ENCODE measurements around the gene GALK1.
"Not testable (repeated sequence)": the region's sequence is repeated elsewhere in the genome, so short reads cannot be mapped to it uniquely, and the experiment has no call there.

GALK1 gene

DNA sequence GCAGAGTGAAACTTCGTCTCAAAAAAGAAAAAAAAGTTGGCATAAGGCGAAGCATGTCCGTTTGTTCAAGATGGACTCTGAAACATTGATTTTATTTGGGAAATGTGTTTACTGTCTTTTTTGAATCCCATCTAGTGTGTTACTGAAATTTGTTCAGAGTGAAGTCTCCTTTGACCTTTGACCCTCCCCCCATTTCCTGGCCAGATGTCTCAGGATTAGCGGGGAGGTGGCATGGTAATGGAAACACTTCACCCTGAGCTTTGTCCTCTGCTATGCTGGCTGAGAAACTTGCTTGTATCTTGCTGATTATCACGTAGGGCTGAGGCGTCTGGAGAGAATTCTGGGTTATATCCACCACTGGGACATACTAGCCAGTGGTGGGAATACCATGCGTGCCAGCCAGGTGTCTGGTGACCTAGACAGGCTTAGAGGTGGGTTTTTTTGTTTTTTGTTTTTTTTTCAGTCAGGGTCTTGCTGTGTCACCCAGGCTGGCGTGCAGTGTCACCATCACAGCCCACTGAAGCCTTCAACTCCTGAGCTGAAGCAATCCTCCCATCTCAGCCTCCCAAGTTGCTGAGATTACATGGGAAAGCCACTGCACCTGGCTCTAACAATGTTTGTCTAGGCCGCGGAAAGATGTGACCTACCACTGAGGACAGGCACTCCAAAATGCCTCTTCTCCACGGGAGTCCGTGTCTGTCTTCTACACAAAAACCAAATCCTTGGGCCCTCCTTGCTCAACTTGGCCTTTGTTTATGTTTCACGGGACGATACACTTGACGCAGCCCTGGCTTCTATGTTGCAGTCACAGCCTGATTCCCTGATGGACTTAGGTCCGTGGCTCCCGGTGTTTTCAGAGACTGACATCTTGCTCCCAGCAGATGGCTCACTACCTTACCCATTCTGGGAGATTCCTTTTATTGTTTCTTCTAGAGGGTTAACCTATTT lies 6.6 kb upstream of the GALK1 start:
- DNase-seq (ENCODE audit: extremely low spot score, insufficient read length, low read depth) (no peak), FAIRE-seq (no peak)

DNA sequence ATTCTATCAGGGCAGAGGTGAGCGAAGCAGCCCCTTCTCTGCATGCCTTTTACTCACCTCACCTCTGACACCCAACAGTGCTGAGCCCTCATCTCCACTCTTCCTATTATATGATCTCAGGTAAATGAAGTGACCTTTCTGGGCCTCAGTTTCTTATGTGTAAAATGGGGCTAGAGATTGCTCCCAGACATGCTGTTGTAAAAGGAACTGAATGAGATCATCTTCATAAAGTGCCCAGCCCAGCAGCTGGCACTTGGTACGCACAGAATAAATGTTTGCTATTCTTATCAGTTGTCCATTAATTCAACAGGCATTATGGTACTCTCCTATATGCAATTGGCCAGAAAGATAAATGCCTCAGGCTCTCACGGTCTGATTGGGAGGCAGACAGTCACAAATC lies 4.5 kb upstream of the GALK1 start:
- FAIRE-seq (no peak), DNase-seq (ENCODE audit: extremely low spot score, insufficient read length, low read depth) (no peak)

DNA sequence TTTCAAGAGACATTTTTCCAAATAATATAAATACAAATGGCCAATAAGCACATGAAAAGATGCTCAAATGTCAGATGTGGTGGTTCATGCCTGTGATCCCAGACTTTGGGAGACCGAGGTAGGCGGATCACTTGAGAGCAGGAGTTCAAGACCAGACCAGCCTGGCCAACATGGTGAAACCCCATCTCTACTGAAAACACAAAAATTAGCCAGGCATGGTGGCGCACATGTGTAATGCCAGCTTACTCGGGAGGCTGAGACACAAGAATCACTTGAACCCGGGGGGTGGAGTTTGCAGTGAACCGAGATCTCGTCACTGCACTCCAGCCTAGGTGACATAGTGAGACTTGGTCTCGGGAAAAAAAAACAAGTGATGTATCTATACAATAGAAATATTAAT lies 2.9 kb upstream of the GALK1 start:
- DNase-seq (ENCODE audit: extremely low spot score, insufficient read length, low read depth) = no peak
- FAIRE-seq = no peak

DNA sequence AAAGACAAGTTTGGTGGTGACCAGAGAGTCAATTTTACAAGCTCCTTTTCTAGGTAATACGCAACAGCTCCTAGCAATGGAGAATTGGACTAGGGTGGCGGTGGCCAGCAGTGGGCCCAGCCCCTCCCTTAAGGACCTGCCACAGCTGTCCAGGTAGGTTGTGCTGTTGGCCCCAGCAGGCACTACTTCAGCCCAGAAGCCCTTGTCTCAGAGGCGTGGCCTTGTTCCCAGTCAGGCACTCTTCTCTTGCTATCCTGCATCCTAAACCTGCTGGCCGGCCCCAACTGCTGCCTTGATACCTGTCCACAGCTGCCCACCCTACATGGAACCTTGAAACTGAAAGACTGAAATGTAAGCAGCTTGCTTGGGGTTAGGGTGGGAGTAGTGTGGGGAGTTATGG lies 989 bp upstream of the GALK1 start:
- no peak for FAIRE-seq

DNA sequence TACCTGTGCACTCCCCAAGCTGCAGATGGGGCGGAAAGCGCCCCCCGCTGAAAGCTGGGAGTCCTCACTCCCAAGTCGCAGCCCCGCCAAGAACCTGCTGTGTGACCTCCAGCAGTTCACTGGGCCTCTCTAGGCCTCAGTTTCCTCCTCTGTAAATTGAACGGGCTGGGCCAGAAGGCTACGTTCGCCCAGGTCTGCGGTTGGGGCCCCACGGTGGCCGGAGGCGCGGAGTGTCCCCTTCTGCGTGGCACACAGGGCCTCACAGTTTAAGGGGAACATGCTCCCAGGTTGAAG lies 628 bp downstream of the GALK1 start:
- no peak for DNase-seq (ENCODE audit: extremely low spot score, insufficient read length, low read depth)
- no peak for FAIRE-seq

More for the DNA sequence above, 989 bp upstream of the GALK1 start:
- no peak for DNase-seq (ENCODE audit: extremely low spot score, insufficient read length, low read depth)

DNA sequence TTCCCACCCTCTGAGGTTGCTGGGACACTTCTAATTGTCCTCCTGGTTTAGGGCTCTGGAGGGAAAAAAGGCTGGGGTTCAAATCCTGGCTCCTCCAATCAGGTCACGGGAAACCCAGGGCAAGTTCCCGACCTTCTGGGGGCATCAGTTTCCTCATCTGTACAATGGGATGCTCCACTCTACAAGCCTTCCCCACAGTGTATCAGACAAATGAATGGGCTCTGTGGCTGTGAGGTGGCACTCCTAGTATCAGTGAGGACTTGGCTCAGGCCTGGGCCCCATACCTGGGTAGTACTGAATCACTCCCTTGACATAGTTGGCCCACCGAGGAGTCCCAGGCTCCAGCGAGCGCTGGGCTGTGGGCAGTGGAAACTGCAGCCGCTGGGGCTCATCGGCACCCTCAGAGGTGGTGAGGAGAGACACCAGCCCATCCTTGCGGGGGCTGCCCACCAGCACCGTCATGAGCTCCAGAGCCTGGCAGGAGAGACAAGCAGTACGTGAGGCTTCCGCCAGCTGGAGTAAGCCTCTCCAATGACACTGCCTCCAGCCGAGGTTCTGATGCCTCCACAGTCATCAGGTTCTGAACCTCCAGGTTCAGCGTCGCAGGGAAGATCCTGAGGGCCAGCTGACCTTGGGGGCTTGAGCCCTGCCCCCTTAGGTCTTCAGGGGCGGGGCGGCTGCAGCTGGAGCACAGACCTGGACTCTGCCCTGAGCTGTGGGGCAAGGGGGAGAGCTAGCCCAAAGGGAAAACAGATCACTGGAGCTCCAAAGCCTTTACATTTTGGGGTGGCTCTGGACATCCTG lies 1.2 kb downstream of the GALK1 start:
- no peak for DNase-seq (ENCODE audit: extremely low spot score, insufficient read length, low read depth)
- FAIRE-seq = no peak

DNA sequence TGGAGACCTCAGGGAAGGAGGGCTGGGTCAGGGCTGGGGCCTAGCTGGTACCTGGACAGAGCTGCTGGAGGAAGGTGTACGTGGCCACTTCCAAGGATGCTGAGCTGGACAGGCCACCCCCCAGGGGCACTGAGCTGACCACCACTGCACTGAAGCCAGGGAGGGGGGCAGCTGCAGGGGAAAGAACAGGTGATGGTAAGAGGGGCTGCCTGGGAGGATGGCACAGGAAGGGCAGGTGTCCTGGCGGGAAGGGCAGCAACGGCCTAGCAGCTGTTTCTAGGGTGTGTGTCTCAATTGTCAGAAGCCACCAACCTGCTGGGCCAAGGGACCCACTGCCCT lies 1.8 kb downstream of the GALK1 start:
- DNase-seq (ENCODE audit: extremely low spot score, insufficient read length, low read depth) = no peak

DNA sequence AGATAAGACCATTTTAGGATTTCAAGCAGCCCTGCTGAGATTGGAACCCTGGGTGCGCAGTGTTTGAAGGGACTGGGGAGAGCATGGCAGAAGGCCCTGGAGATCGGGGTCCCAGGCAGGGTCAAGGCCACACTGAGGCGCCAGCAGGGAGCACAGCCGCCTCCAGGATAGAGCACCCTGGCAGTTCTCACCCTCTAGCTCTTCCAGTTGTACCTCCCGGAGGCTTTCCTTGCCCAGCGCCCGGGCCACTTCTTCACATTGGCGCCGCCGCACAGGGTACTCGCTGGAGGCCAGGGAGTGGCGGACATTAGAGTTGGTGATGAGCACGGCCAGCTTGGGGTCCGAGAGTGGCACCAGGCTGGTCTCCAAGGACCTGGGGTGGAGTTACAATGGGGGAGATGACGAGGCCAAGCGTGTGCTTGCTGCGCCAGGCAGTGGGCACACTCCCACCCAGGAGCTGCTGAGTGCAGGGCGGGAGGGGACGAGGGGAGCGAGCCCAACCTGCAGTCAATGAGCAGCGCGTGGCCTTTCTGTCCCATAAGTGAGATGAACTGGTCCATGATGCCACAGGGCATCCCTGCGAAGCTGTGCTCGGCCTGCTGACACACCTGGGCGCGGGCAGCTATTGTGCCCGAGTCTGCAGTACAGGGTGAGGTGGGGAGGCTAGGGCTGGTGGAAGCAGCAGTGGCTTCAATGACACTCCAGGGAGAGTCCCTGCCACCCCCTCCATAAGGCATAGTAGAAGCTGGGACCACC lies 2.3 kb downstream of the GALK1 start:
- FAIRE-seq (no peak), DNase-seq (ENCODE audit: extremely low spot score, insufficient read length, low read depth) (no peak)

More for the DNA sequence above, 1.8 kb downstream of the GALK1 start:
- no peak for FAIRE-seq

DNA sequence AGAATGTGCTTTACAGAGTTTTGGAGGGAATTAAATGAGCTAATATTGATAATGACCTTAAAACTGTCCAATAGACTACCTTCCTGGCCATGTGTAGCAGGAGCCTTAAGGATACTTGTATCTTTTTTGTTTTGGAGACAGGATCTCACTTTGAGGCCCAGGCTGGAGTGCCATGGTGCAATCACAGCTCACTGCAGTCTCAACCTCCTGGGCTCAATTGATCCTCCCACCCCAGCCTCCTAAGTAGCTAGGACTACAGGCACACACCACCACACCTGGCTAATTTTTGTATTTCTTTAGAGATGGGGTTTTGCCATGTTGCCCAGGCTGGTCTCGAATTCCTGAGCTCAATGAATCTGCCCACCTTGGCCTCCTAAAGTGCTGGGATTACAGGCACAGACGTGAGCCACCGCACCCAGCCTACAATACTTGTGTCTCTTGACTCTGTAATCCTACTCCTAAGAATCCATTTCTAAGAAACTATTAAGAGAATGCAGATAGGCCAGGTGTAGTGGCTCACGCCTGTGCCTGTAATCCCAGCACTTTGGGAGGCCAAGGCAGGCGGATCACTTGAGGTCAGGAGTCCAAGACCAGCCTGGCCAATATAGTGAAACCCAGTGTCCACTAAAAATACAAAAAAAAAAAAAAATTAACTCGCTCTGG lies 4.9 kb downstream of the GALK1 start:
- FAIRE-seq; DNase-seq (ENCODE audit: extremely low spot score, insufficient read length, low read depth): not testable (repeated sequence)

DNA sequence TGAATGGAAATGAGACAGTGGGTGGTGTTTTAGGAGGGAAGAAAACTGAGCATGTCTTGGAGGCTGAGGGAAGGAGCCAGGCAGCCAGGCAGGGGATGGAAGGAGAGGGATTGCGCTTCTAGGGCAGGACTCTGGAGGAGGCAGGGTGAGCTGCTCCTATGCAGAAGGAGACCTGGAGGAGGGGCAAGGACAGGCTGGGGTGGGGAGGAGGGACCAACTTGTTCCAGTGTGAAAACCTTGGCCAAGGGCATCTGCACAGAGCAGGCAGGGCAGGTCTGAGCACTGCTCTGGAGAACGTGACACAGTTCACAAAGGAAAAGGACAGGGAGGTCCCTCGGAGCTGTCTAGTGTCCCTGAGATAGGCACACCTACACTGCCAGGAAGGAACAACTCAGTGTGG lies 5.5 kb downstream of the GALK1 start:
- DNase-seq (ENCODE audit: extremely low spot score, insufficient read length, low read depth) (no peak), FAIRE-seq (no peak)

DNA sequence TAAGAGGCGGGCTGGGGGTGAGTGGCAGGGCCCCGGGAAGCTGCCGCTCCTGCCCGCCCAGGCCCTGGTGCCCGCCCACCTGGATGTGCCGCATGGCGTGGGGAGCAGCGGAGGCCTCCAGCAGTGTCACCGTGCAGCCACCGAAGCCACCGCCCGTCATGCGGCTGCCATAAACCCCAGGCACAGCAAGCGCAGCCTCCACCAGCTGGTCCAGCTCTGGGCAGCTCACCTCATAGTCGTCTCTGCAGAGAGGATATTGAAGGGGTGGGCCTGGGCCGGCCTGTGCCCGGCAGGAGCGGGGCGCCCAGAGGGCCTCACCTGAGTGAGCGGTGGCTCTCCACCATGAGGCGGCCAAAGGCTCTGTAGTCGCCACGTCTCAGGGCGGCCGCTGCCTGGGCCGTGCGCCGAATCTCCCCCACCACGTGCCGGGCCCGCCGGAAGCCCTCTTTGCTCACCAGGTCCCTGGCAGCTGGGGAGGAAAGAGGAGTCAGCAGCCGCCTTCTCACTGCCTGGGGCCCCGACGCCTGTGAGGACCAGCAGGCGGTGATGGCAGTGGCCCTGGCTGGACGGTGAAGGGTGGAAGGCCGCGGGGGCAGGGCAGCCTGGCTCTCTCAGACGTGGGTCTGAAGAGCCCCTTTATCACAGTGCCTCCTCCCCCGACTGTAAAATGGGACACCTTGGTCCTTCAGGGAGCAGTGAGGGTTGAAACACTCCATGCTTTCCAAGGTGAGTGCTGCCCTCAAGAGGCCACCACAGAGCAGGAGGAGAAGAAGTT lies 6.7 kb downstream of the GALK1 start:
- DNase-seq (ENCODE audit: extremely low spot score, insufficient read length, low read depth) (no peak), FAIRE-seq (no peak)

DNA sequence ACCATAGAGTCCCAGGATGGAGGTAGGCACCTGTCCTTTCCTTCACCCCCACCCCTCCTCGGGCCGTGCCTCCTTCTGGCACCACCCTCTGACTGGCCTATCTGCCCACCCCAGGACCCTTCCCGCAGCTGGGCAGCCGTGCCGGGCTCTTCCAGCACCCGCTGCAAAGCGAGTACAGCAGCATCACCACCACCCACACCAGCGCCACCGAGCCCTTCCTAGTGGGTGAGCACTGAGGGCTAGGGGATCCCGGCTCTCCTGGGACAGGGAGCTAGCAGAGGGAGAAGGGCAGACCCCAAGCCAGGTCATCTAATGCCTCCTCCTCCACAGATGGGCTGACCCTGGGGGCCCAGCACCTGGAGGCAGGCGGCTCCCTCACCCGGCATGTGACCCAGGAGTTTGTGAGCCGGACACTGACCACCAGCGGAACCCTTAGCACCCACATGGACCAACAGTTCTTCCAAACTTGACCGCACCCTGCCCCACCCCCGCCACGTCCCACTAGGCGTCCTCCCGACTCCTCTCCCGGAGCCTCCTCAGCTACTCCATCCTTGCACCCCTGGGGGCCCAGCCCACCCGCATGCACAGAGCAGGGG lies 7.8 kb downstream of the GALK1 start:
- no peak for DNase-seq (ENCODE audit: extremely low spot score, insufficient read length, low read depth)
- no peak for FAIRE-seq

DNA sequence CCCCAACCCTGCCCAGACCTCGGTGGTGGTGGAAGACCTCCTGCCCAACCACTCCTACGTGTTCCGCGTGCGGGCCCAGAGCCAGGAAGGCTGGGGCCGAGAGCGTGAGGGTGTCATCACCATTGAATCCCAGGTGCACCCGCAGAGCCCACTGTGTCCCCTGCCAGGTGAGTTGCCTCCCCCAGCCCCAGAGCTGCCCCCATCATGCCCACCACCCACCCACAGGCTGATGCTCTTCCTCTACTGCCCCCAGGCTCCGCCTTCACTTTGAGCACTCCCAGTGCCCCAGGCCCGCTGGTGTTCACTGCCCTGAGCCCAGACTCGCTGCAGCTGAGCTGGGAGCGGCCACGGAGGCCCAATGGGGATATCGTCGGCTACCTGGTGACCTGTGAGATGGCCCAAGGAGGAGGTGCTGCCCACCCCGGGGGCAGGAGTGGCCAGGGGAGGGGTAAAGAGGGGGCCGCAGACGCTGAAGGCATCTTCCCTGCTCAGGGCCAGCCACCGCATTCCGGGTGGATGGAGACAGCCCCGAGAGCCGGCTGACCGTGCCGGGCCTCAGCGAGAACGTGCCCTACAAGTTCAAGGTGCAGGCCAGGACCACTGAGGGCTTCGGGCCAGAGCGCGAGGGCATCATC lies 8.4 kb downstream of the GALK1 start:
- no peak for DNase-seq (ENCODE audit: extremely low spot score, insufficient read length, low read depth)
- no peak for FAIRE-seq

DNA sequence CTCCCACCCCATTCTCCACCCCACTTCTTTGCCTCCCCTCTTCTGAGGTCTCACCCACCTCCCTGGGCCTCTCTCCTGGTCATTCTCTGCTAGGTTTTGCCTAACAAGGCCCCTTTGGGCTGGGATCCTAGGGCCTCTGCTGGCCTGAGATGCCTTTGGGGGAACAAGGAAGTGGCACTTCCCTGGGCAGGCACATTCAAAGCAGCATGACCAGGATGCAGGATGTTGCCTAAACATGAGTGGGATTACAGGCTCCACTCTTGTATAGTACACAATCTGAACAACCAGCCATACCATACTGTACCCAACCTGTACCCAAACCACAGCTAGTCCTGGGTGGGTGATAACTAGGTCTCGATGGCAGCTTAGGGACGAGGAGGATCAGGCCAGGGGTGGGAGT lies 9.0 kb downstream of the GALK1 start:
- DNase-seq (ENCODE audit: extremely low spot score, insufficient read length, low read depth) (no peak), FAIRE-seq (no peak)

DNA sequence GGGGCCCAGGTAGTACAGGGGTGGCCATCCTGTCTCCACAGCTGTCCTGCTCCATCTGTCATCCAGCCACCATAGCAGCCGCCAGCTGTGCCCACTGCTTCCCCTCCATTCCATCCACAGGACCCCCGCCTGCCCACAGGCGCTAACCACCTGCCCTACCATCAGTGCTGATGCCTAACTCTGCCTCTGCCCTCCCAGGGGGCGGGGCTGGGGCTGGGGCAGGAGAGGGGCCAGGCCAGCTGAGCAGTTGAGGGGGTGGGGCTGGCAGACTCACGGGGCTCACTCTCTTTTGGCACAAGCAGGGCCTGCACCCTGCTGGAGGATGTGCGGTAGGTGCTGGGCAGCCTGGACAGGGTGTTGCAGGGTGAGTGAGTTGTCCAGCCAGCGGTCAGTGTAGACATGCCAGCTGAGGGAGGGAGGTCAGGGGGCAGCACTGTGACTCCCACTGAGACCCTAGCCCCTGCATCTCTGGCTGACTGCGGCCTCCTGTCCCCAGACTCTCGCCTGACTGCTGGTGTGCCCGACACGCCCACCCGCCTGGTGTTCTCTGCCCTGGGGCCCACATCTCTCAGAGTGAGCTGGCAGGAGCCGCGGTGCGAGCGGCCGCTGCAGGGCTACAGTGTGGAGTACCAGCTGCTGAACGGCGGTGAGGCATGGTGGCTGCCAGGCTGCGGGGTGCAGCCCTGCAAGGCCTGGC lies 9.6 kb downstream of the GALK1 start:
- FAIRE-seq (no peak), DNase-seq (ENCODE audit: extremely low spot score, insufficient read length, low read depth) (no peak)

DNA sequence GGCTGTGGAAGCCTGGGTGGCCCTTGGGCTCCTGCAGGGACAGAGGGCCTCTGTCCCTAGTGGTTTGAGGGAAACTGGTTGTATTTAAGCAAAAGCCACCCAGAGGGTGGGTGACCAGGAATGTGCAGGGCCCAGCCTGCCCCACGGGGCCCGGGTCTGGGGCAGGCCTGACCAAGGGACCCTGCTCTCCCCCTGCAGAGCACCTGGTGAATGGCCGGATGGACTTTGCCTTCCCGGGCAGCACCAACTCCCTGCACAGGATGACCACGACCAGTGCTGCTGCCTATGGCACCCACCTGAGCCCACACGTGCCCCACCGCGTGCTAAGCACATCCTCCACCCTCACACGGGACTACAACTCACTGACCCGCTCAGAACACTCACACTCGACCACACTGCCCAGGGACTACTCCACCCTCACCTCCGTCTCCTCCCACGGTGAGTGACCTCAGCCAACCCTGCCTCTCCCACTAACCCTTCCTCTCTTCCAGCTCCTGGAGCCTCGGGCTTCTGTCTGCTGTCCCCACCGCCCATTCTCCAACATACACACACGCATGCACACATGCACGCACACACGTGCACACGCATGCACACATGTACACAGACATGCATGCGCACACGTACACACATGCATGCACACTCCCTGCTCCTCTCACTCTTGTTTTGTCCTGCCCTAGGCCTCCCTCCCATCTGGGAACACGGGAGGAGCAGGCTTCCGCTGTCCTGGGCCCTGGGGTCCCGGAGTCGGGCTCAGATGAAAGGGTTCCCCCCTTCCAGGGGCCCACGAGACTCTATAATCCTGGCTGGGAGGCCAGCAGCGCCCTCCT lies 10.4 kb downstream of the GALK1 start:
- DNase-seq (ENCODE audit: extremely low spot score, insufficient read length, low read depth) (no peak), FAIRE-seq (no peak)
